ENCODE measurements around the gene GNRHR. TPM values are rescaled to one million over a fixed set of nuclear protein-coding genes. Genes with fewer than 3 reads are reported as not detected.
"Not testable (repeated sequence)": the region's sequence is repeated elsewhere in the genome, so short reads cannot be mapped to it uniquely, and the experiment has no call there.

GNRHR gene
- total RNA-seq, 1 experiment from 2014 or later, result not detected

DNA sequence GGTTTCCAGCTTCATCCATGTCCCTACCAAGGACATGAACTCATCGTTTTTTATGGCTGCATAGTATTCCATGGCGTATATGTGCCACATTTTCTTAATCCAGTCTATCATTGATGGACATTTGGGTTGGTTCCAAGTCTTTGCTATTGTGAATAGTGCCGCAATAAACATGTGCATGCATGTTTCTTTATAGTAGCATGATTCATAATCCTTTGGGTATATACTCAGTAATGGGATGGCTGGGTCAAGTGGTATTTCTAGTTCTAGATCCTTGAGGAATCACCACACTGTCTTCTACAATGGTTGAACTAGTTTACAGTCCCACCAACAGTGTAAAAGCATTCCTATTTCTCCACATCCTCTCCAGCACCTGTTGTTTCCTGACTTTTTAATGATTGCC lies 23.7 kb downstream of the GNRHR start:
- DNase-seq (ENCODE audit: extremely low read depth, low read depth), result not testable (repeated sequence)

- DNase-seq (ENCODE audit: extremely low read depth, low read depth), result no peak
These were observed 26.9 kb downstream of the GNRHR start for GRCh38 chr4:67727124-67727850.

GRCh38 chr4:67725981-67726380 lies 28.2 kb downstream of the GNRHR start:
- DNase-seq (ENCODE audit: extremely low read depth, low read depth), result no peak

DNA sequence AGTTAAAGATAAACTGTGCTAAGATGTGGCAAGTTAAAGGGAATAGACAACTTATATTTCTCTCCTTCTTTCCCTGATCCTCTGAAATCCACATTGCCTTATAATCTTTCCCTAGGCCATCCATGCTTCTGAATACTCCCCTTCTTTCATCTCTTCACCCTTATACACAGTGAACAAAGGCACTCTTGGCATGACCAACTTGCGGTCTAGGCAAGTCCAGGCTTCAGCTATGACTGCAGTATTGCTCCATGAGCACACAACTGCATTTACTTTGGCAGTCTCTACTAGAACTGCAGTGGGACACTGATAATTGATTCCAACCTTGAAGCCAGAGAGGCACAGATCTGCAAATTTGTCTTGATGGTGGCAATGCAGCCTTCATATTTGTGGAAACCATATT lies 29.1 kb downstream of the GNRHR start:
- DNase-seq (ENCODE audit: extremely low read depth, low read depth), result no peak

DNA sequence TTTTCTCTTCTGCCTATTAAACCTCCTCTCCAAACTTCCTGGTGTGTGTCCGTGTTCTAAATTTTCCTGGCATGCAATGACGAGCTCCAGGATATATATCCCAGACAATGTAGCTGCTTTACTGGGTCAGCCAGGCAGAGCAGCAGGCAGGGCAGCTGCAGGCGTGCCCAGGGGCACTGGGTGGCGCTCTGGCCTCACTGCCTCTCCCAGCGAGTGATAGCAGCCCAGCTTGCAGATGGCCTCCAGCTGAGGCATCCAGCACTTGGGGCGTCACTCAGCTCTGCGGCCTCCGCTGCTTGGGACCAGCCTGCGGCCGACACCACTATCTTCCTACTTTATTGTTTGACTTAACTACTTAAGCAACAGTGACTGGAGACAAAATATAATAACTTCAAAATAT lies 30.2 kb downstream of the GNRHR start:
- no peak for DNase-seq (ENCODE audit: extremely low read depth, low read depth)

DNA sequence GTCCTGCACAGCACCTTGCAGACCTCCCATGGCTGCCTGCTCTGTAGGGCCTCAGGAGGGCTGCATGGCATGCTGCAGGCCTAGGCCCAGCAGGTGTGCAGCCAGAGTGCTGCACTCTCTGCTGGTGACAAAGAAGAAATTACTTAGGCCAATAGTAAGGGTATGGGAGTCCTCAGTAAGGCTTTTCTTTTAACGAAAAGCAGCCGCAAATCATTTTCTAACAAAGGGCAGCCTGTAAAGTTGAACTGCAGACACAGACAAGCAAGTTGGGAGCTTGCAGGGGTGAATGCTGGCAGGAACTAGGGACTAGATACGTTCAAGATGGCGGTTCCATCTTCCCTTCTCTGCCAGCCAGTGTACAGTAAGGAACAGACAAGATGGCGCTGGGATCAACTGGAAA lies 30.8 kb downstream of the GNRHR start:
- DNase-seq (ENCODE audit: extremely low read depth, low read depth), result no peak

DNA sequence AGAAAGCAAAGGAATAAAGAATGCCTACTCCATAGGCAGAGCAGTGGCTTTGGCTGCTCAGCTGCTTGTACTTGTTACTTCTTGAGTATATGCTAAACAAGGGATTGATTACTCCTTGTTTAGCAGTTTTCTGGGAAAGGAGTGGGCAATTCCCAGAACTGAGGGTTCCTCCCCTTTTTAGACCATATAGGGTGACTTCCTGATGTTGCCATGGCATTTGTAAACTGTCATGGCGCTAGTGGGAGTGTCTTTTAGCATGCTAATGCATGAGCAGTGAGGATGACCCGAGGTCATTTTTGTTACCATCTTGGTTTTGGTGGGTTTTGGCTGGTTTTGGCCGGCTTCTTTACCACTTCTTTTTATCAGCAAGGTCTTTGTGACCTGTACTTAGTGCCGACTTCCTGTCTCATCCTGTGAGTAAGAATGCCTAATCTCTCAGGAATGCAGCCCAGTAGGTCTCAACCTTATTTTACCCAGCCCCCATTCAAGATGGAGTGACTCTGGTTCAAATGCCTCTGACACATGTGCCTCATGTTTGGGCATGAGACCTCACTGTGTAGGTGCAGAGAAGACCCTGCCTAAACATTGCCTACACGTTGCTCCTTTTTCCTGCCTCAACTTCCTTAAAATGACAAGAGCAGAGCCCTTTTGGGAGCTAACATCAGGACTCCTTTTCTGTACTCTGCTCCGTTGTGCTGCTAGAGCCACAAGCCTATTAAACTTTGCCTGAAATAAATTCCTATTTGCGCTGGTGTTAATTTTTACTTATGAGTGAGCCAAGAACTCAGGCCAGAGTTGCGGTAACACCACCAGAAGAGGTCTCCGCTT lies 32.2 kb downstream of the GNRHR start:
- no peak for DNase-seq (ENCODE audit: extremely low read depth, low read depth)

DNA sequence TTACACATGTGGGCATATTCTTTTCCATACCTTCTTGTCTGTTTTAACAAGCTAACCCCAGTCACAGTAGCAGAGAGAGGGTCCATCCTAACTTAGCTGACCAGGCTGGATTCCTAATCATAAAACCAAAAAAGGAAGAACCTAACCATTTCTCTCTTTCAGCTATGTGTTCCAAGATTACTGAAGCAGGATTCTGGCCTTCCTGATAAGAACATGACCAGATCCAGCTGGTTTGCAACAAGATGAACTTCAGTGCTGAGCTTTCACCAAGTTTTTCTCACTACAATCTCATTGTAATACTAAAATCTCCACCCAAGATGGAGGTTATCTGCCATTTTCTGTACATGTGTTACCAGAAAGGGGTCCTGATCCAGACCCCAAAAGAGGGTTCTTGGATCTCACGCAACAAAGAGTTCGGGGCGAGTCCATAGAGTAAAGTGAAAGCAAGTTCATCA lies 32.8 kb downstream of the GNRHR start:
- DNase-seq (ENCODE audit: extremely low read depth, low read depth), result no peak

- DNase-seq (ENCODE audit: extremely low read depth, low read depth), result no peak
These were observed 34.1 kb downstream of the GNRHR start for GRCh38 chr4:67719953-67720617.

GRCh38 chr4:67718848-67719247 lies 35.3 kb downstream of the GNRHR start:
- DNase-seq (ENCODE audit: extremely low read depth, low read depth), result no peak

- DNase-seq (ENCODE audit: extremely low read depth, low read depth), result no peak
These were observed 36.6 kb downstream of the GNRHR start for GRCh38 chr4:67717586-67717985.

DNA sequence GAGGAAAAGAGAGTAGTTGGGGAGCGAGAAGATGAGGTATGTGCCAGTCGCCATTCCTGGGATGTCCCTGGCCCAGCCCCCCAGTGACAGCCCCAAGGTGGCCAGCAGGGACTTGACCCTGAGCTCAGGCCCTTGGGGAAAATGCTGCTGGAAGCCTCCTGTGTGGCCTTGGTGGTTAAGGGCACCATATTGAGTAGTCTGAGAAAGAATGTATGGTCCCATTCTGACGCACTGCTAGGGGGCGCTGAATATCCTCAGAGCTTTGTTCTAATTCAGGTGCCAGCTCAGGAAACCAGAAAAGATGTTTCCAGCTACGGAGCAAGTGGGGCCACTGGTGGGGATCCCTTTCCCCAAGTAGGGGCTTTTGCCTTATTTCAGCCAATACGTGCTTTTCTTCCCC lies 39.2 kb downstream of the GNRHR start:
- no peak for DNase-seq (ENCODE audit: extremely low read depth, low read depth)

DNA sequence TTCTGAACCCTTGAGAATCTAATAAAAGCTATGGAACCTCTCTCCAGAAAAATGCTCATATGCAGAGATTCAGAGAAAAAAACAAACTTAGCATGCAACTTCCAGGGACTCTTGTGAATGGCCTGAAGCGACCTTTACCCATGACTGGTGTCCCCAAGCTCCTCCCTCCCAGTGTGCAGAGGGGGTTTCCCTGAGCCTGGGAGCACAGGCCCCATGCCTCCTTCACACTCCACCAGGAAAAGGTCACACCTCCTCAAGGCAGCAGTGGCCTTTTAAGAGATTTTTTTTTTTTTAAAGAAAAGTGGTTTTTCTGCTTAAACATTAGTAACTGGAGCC lies 40.0 kb downstream of the GNRHR start:
- DNase-seq (ENCODE audit: extremely low read depth, low read depth), result no peak

- DNase-seq (ENCODE audit: extremely low read depth, low read depth), result no peak
These were observed 40.5 kb downstream of the GNRHR start for GRCh38 chr4:67713529-67714247.

- DNase-seq (ENCODE audit: extremely low read depth, low read depth), result no peak
These were observed 41.3 kb downstream of the GNRHR start for GRCh38 chr4:67712650-67713528.

DNA sequence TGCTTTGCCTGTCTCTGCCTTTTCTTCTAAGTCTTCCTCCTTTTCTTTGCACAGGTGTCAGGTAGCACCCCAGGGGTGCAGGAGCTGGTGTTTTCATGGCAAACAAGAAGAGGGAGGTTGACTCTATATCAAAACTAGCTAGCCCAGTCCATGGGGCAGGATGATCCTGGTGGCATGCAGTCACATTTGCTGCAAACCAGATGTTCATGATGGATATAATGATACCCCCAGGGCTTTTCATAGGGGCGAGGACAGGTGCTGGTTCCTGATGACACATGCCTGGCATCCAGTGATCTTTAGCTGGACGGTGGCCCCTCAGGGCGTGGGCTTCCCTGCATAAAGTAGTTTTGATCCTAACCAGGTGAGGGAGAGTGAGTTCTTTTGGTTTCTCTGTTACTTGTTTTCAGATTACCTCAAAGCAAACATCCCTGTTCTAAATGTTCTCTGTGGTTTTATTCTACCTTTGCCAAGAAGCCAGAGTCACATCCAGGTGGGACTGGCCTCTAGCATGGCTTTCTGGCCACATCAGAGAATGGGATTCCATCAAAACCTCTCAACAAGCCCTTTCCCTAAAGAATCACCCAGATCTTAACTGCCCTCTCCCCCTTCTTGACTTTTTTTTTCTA lies 42.1 kb downstream of the GNRHR start:
- no peak for DNase-seq (ENCODE audit: extremely low read depth, low read depth)

DNA sequence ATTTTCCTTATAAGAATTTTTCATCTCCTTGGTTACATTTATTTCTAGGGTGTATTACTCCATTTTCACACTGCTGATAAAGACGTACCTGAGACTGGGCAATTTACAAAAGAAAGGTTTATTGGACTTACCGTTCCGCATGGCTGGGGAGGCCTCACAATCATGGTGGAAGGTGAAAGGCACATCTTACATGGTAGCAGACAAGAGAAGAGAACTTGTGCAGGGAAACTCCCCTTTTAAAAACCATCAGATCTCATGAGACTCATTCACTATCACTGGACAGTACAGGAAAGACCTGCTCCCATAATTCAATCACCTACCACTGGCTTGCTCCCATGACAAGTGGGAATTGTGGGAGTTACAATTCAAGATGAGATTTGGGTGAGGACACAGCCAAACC lies 47.5 kb downstream of the GNRHR start:
- not testable (repeated sequence) for DNase-seq (ENCODE audit: extremely low read depth, low read depth)

GRCh38 chr4:67704843-67705242 lies 49.3 kb downstream of the GNRHR start:
- DNase-seq (ENCODE audit: extremely low read depth, low read depth), result no peak

GRCh38 chr4:67702166-67702565 lies 52.0 kb downstream of the GNRHR start:
- no peak for DNase-seq (ENCODE audit: extremely low read depth, low read depth)

- DNase-seq (ENCODE audit: extremely low read depth, low read depth), result no peak
These were observed 52.7 kb downstream of the GNRHR start for GRCh38 chr4:67701517-67701850.

Data from NCI-H460 (cell line).